GM12878 (cell line): ENCODE results near the gene HIVEP3.

ENCODE experiments used
- ATF3 ChIP-seq: IDR thresholded peaks from 2 replicates; pipeline ENCODE4 v1.6.1; 2011; ENCODE audit warnings: low read depth, mild to moderate bottlenecking, low read length, moderate library complexity, borderline replicate concordance; ENCODE audit errors: extremely low read depth
- CREB1 ChIP-seq: IDR thresholded peaks from 2 replicates; pipeline ENCODE4 v1.6.1; 2012; ENCODE audit warnings: low read depth, mild to moderate bottlenecking, inconsistent platforms
- CTCF ChIP-seq, 3 experiments: IDR thresholded peaks in 2 of 3; conservative IDR thresholded peaks in 1 of 3; 2 replicates each; pipeline ENCODE4 v1.5.1; 2011; ENCODE audit warnings: low read depth in 3 of 3, low read length in 3 of 3, mild to moderate bottlenecking in 3 of 3, control low read depth in 2 of 3, moderate library complexity in 2 of 3, inconsistent platforms in 1 of 3, mixed read lengths in 1 of 3; ENCODE audit not compliant: control insufficient read depth in 2 of 3, insufficient read depth in 1 of 3; ENCODE audit errors: extremely low read depth in 1 of 3
- KDM1A ChIP-seq: fragments of 200-600 bp; sonication (generic); IDR thresholded peaks from 2 replicates; pipeline ENCODE4 v1.6.1; 2016; ENCODE audit warnings: borderline replicate concordance
- PKNOX1 ChIP-seq: fragments of 450-650 bp; IDR thresholded peaks from 2 replicates; pipeline ENCODE4 v1.6.1; 2016; ENCODE audit warnings: mild to moderate bottlenecking

- TF ChIP-seq KDM1A (no peak), PKNOX1 (no peak), ATF3 (no peak), CTCF (IDR thresholded peaks at IDR 0.05 in 2 of 3, conservative IDR thresholded peaks at IDR 0.05 in 1 of 3; ENCODE audit: control insufficient read depth in 2 of 3, extremely low read depth in 1 of 3, insufficient read depth in 1 of 3, low read depth in 3 of 3, low read length in 3 of 3) (no peak), CREB1 (no peak)
Measured at GRCh38 chr1:41540886-41541591, 377.7 kb downstream of the HIVEP3 start.
